GM12873 (cell line): ENCODE data around the gene PCSK2.

Experiments
- TF ChIP-seq, protein P1 (sequence below): IDR thresholded peaks from 2 replicates; pipeline ENCODE4 v1.5.1; 2012; ENCODE audit warnings: low read depth, mild to moderate bottlenecking, moderate library complexity, low read length, control low read depth; ENCODE audit not compliant: insufficient read depth; ENCODE audit errors: missing control alignments

The PCSK2 gene

DNA sequence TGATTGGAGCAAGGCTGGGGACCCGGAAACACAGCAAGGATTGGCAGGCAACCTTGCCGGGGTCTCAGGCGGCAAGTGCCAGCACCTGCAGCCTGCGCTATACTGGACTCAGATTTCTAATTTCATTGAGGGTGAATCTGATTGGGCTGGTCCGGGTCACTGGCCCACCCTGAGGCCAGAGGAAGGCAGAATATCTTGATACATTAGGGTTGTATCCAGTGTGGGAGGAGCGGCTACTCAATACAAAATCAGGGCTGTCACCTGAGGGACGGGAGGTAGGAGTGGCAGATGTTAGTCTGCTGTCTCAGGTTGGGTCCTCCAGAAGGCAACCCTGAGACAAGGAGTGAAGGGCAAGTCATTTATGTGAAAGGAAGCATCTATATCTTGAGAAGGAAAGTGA, 263.7 kb downstream of the PCSK2 start:
- TF ChIP-seq, protein P1, sequence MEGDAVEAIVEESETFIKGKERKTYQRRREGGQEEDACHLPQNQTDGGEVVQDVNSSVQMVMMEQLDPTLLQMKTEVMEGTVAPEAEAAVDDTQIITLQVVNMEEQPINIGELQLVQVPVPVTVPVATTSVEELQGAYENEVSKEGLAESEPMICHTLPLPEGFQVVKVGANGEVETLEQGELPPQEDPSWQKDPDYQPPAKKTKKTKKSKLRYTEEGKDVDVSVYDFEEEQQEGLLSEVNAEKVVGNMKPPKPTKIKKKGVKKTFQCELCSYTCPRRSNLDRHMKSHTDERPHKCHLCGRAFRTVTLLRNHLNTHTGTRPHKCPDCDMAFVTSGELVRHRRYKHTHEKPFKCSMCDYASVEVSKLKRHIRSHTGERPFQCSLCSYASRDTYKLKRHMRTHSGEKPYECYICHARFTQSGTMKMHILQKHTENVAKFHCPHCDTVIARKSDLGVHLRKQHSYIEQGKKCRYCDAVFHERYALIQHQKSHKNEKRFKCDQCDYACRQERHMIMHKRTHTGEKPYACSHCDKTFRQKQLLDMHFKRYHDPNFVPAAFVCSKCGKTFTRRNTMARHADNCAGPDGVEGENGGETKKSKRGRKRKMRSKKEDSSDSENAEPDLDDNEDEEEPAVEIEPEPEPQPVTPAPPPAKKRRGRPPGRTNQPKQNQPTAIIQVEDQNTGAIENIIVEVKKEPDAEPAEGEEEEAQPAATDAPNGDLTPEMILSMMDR: no peak

DNA sequence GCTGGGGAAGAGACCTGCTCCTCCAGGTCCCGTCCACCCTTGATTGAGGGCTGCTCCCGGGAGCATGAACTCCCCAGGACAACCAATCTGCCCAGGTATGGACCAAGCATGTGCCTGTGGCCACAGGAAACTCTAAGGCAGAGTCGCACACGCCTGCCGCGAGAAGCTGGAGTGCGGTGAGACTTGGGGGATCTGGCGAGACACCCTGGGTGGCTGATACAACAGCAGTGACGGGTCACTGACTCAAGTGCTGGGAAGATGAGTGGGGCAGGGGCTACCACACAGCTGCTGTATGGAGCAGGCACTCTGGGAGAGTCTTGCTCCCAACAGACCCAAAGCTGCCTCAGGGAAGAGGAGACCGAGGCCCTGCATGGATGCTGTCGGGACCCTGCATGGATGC, 264.2 kb downstream of the PCSK2 start:
- TF ChIP-seq, protein P1: no peak

DNA sequence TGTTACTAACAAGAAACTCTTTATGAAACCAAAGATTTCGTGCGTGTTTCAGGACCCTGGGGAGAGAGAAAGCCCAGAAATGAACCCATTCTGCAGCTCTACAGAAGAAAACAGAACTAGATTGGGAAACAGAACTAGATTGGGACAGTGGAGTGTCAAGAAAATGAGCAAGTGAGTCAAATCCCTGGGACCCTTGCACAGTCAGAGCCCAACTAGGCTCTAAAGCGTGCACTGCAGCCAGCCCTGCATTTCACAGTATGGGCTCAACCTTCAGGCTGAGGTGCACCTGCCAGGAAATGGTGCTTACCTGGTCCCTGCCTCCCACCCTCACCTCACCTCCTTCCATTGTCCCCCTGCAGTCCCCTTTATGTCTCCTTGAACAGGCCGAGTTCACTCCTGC, 264.6 kb downstream of the PCSK2 start:
- TF ChIP-seq, protein P1: no peak

DNA sequence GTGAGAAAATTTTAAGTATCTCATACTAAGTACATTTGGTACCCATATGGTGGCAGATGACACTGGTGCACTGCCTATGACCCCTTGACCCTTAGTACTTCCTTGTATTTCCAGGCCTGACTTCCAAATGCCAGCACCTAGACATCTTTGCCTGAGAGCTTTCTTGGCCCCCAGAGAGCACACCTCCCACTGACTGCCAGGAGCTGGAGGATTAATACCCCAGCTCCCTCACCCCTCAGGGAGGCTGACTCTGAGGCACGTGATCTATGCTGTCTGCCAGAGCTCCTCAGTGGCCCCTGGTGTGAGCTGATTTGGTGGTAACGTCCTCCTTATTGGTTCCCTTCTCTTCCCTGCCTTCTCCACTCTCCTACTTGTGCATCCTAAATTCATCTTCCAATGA, 266.3 kb downstream of the PCSK2 start:
- TF ChIP-seq, protein P1: no peak

DNA sequence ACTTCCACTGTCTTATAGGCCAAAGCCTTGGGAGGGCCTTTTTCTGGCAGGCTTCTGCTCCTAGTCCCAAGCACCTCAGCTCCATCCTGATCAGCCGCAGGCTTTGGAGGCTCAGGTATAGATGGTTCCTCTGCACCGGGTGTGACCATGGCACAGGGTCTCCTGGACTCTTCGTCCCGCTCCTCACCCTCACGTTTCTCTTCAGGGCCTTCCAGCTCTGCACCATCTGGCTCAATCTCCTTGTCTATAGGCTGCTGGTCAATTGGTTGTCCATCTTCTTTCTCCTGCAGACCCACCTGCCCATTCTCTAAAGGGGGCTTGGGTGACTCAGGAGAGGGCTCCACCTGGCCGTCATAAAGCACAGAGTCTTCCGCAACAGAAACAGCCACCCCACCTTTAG, 267.4 kb downstream of the PCSK2 start:
- TF ChIP-seq, protein P1: no peak

DNA sequence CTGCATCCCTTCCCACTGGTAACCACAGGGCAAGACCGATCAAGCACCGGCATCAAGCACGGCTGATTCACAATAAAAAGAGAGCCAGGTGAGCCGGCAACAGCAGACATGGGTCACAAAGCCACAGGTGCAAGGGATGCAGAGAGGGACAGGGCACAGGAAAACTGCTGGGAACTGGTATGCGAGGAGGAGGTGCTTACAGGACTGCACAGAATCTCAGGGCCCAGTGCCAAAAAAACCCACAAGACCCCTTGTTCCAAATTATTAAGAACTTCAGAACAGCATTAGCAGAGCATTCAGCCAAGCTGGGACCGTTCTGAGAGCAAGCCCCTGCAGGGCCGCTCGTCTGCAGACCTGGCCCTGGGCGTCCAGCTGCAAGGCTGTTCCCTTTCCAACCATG, 269.0 kb downstream of the PCSK2 start:
- TF ChIP-seq, protein P1: no peak

DNA sequence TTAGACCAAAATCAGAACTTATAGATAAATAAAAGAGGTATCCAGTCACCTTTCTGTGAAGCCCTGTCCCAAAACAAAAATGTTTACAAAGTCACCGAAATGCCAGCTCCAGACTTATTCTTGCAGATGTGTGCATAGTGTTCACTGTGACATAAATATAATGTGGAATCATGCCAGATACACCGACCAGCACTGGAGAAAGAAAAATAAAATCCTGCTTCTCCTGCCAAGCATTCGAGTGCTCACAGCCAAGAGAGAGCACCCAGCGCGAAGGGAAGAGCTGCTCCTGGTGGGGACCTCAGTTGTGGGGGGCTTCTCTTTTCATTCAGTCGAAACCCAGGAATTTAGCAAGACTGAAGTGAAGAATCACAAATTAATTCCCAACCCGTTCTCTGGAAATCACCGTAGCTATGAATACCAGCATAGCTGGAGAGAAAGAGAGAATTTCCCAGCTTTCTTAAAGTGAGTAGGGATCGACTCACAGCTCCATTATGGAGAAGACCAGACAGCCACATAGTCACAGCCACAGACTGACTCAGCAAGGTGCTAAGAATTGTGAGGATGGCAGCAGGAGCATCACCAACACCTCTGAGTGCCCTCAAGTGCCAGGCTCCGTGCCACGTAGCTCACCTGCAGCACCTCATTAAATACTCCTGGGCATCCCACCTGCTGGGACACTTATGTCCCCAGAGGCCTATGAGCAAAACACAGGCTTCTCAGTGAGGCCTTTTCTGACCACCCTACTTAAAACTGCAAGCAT, 271.2 kb downstream of the PCSK2 start:
- TF ChIP-seq, protein P1: no peak
